Natural killer cell treated with Interleukin-12 subunit alpha and Interleukin-12 subunit beta and Interleukin-15 and Interleukin-18, amount 100 ng/mL, for 72 hours (primary cell): ENCODE results near the gene CELA3B. TPM values are rescaled to one million over a fixed set of nuclear protein-coding genes. Genes with fewer than 3 reads are reported as not detected.
"Not testable (repeated sequence)": the region's sequence is repeated elsewhere in the genome, so short reads cannot be mapped to it uniquely, and the experiment has no call there.

ENCODE experiments used
- ATAC-seq, 2 donors: fragments of 150-1000 bp; cut with Tn5 transposase in 1 of 2; sonication (Bioruptor Pico), chemical (Tn5 transposase) in 1 of 2; 2 replicates each; pipeline ENCODE4 v1.10.0; 2021
- DNase-seq: peaks from one replicate; pipeline ENCODE4 v3.0.0; 2022; ENCODE audit warnings: low spot score
- H3K27ac Mint-ChIP-seq, 2 donors: 1 replicate in 1 of 2; 2 replicates in 1 of 2; pipeline ENCODE4 v1.8.0; 2022; ENCODE audit warnings: mixed read lengths in 2 of 2, mild to moderate bottlenecking in 1 of 2, moderate library complexity in 1 of 2
- H3K27me3 Mint-ChIP-seq, 2 donors: 1 replicate in 1 of 2; 2 replicates in 1 of 2; pipeline ENCODE4 v1.8.0; 2022; ENCODE audit warnings: mixed read lengths in 2 of 2
- H3K36me3 Mint-ChIP-seq: one replicate; pipeline ENCODE4 v1.8.0; 2022; ENCODE audit warnings: mixed read lengths
- H3K4me1 Mint-ChIP-seq, 2 donors: 1 replicate in 1 of 2; 2 replicates in 1 of 2; pipeline ENCODE4 v1.8.0; 2022; ENCODE audit warnings: low read depth in 2 of 2, mixed read lengths in 2 of 2, mild to moderate bottlenecking in 1 of 2
- H3K4me3 Mint-ChIP-seq: one replicate; pipeline ENCODE4 v1.8.0; 2022; ENCODE audit warnings: mixed read lengths
- H3K9me3 Mint-ChIP-seq: 2 replicates; pipeline ENCODE4 v1.8.0; 2022; ENCODE audit warnings: mixed read lengths
- total RNA-seq, 2 donors: library from RNA; stranded (reverse); gene quantifications; one replicate each; pipeline ENCODE4 v1.2.3, GENCODE V29; 2022

The CELA3B gene
- total RNA-seq, 2 donors from 2014 or later, result not detected

DNA sequence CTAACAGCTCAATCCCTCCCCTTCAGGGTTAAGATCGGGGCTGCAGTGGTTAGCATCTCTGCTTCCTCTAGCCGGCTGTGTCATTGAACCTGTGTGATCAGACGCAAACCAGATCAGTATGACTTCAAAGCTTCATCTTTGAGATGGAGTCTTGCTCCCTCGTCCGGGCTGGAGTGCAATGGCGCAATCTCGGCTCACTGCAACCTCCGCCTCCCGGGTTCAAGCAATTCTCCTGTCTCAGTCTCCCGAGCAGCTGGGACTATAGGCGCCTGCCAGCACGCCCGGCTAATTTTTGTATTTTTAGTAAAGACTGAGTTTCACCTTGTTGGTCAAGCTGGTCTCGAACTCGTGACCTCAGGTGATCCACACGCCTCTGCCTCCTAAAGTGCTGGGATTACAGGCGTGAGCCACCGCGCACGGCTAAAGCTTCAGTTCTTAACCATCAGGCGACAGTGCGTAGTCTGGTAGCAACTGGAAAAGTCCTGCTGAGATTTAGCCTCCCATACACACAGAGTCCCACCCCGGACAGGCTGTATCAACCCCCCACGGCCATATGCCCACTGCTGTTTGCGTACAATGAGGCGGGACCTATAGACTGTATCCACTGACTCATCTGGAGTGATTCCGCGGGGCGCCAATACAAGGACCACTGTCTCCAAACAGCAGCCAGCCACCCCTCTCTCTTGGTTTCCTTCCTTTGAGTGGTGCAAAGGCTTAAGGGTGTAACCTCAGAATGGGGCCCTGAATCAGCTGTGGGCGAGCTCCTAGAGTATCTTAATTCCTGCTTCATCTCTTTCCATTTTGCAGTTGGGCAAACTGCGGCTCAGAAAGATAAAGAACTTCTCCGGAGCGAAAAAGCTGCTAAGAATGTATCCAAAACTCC is 47.9 kb downstream of the CELA3B start:
- Mint-ChIP-seq H3K4me3 (peak overlapping the region; percentile 97), H3K27me3 (no peaks in the 10 kb centered on the region), H3K9me3 (no peaks in the 10 kb centered on the region), H3K27ac (peak overlapping the region; percentile 98 to 99), H3K4me1 (peaks cover 37 to 42% of the 10 kb centered on the region in 2 donors), H3K36me3 (no peaks in the 10 kb centered on the region)
- ATAC-seq (peak; percentile 77 to 81), DNase-seq (peak; percentile 76)

DNA sequence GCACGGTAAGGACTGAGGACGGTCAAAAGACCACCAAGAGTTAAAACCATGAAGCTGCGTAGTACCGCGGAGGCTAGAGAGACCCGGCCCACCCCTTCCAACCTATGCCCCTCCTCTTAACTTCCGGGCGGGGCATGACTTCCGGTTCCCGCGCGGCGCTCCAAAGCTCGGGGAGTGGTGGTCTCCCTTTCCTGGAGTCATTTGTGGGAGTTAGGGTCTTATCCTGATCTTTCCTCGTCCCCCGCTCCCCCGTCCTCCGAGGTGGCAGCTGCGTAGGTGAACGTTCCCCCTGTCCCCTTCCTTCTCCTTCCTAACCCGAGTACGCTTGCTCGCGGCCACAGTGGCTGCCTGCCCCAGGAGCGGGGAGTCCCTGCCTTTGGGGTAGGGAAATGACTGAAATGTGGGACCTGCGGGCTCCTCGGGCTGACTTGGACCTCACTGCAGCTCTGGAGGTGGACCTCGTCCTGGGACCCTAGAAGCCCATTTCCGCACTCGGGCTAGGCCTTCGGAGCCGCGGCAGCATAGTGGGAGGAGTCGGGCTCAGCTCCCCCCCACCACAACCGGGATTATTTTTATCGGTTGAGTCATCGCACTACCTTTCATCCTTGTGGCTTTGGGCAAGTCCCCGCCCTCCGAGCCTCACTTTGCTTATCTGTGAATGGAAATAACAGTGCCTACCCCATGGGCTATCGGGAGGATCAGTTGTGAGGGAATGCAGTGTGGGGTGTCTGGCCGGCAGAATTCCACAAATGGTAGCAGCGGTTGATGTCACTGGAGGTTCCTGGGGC is 48.7 kb downstream of the CELA3B start:
- Mint-ChIP-seq H3K9me3 (no peaks in the 10 kb centered on the region), H3K36me3 (no peaks in the 10 kb centered on the region), H3K4me3 (peak overlapping the region; percentile 97), H3K27ac (peak overlapping the region; percentile 98 to 99), H3K27me3 (no peaks in the 10 kb centered on the region), H3K4me1 (peaks cover 37 to 42% of the 10 kb centered on the region in 2 donors)
- DNase-seq (peak; percentile 93), ATAC-seq (peak; percentile 86 to 92)

DNA sequence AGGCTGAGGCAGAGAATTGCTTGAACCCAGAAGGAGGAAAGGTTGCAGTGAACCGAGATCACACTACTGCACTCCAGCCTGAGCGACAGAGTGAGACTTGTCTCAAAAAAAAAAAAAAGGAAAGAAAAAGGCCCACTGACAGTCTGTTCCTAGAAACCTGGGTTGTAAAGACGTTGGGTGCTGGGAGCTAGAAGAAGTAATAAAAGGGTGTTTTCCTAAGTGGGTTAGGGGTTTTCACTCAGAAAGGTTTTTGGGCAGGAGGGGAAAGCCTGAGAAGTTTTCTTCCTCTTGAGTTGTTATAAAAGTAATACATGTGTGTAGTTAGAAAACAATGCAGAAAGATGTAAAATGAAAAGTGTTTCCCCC is 50.1 kb downstream of the CELA3B start:
- no peaks in the 10 kb centered on the region for H3K36me3 Mint-ChIP-seq
- H3K9me3 Mint-ChIP-seq, result no peaks in the 10 kb centered on the region
- ATAC-seq (no peak), DNase-seq (no peak)
- no peaks in the 10 kb centered on the region for H3K27me3 Mint-ChIP-seq
- H3K27ac Mint-ChIP-seq, result peak overlapping the region; percentile 98 to 99
- peaks cover 43 to 48% of the 10 kb centered on the region in 2 donors for H3K4me1 Mint-ChIP-seq
- peak overlapping the region; percentile 97 for H3K4me3 Mint-ChIP-seq

DNA sequence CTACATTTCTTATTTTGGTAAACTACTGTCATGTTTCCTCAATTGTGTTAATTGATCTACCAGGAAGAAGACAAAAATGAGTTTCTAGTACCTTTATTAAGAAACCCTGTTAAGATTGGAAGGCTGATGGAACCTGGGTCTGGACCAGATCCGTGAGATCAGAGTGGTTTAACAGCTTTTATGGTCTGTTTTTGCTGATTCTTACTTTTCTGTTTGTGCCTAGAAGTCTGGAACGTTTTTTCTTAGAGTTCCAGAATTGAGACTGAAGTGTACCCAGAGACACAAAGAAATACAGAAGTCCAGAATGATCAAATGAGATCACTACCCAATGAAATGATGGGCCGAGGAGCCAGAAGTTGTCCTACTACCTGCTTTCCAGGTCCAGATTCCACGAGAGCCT is 53.2 kb downstream of the CELA3B start:
- ATAC-seq (no peak), DNase-seq (no peak)
- H3K36me3 Mint-ChIP-seq, result no peaks in the 10 kb centered on the region
- no peaks in the 10 kb centered on the region for H3K9me3 Mint-ChIP-seq
- no peak overlapping the region for H3K4me3 Mint-ChIP-seq
- H3K27me3 Mint-ChIP-seq, result no peaks in the 10 kb centered on the region
- peaks cover 25 to 30% of the 10 kb centered on the region in 2 donors for H3K4me1 Mint-ChIP-seq
- peak overlapping the region; percentile 26 to 86 for H3K27ac Mint-ChIP-seq

DNA sequence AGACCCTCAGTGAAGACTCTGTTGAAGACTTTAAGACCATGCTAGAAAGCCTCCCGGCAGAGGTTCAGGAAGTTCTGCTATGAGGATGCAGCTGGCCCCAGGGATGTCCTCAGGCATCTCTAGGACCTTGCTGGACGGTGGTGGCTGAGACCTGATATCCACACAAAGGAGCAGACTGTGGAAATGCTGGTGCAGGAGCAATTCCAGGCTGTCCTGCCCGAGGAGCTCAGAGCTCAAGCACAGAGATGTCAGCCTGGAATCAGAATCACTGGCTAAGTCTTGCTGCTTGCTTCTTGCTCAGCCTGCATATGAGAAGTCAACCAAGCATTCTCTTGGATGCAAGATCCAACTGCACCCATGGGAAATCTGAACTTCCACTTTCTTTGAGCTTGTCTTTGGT is 53.7 kb downstream of the CELA3B start:
- ATAC-seq, result no peak
- H3K36me3 Mint-ChIP-seq, result no peaks in the 10 kb centered on the region
- no peak overlapping the region for H3K4me3 Mint-ChIP-seq

DNA sequence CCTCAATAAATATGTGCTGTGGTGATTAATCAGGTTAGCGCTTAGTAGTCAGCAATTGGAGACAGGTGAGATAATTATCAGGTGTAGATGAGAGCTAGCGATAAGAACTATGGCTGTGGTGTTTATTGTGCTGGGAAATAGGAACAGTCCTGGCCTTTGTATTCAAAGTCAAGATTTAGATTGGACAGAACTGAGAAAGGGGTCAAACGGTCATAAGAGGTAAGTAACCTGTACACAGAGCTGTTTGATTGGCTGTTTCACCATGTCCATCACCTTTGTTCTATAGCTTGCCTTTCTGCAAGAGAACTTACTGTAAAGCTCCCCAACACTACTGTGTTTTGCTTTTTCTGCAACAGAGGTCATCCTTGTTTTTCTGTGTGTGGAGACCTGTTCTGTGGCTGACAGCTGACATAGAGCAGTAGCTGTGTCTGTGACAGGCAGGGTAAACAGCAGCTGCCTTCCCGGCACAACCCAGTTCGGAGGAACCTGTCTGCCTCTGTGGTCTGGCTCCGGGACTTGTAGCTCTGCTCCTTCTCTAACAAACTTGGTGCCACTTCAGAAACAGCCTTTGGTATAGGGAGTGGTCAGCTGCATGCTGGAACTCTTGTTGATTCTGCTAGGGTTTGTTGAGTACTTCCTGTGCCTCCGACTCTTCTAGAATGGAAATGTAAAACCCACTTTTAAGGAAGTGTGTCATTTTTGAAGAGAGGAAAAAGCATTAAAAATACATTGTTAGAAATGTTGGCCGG is 54.6 kb downstream of the CELA3B start:
- ATAC-seq (peak in 1 of 2 donors; percentile 20), DNase-seq (no peak)
- Mint-ChIP-seq H3K27ac (peak overlapping the region in 1 of 2 donors; percentile 83), H3K9me3 (no peaks in the 10 kb centered on the region), H3K36me3 (no peaks in the 10 kb centered on the region), H3K4me3 (no peak overlapping the region), H3K4me1 (peaks cover 16 to 21% of the 10 kb centered on the region in 2 donors), H3K27me3 (no peaks in the 10 kb centered on the region)

More for the DNA sequence above, 53.7 kb downstream of the CELA3B start:
- no peak for DNase-seq
- no peaks in the 10 kb centered on the region for H3K9me3 Mint-ChIP-seq
- no peaks in the 10 kb centered on the region for H3K27me3 Mint-ChIP-seq
- peaks cover 24 to 28% of the 10 kb centered on the region in 2 donors for H3K4me1 Mint-ChIP-seq
- H3K27ac Mint-ChIP-seq, result peak overlapping the region; percentile 26 to 86

DNA sequence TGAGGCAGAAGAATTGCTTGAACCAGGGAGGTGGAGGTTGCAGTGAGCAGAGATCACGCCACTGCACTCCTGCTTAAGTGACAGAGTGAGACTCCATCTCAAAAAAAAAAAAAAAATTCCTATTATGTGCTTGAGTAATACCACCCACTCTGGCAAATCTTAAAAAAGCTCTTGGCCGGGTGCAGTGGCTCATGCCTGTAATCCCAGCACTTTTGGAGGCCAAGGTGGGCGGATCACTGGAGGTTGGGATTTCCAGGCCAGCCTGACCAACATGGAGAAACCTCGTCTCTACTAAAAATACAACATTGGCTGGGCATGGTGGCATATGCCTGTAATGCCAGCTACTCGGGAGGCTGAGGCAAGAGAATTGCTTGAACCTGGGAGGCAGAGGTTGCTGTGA is 58.0 kb downstream of the CELA3B start:
- DNase-seq, H3K27ac Mint-ChIP-seq, H3K4me3 Mint-ChIP-seq, H3K36me3 Mint-ChIP-seq, ATAC-seq, H3K9me3 Mint-ChIP-seq, H3K27me3 Mint-ChIP-seq: not testable (repeated sequence)
- H3K4me1 Mint-ChIP-seq, result peaks cover 17% of the 10 kb centered on the region in 2 donors

DNA sequence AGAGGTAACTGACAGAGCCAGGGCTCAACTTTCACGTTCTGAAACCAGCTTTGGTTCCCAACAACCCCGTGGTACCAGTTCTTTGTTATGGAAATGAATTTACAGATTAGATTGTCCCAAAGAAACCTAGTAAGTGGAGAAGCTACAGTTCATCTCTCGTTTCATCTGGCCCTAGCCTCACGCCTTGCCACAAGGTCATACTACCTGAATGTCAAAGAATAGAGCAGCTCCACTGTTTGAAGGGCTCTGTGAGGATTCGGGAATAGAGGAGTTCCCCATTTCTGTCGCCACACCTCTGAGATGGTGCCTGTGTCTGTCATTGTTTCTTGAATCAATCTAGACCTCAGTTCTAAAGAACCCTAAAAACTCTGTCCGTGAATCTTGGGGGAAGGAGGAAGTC is 60.7 kb downstream of the CELA3B start:
- H3K4me1 Mint-ChIP-seq, result peaks cover 22 to 26% of the 10 kb centered on the region in 2 donors
- H3K27ac Mint-ChIP-seq, result peak overlapping the region; percentile 86 to 91
- H3K4me3 Mint-ChIP-seq, result no peak overlapping the region

DNA sequence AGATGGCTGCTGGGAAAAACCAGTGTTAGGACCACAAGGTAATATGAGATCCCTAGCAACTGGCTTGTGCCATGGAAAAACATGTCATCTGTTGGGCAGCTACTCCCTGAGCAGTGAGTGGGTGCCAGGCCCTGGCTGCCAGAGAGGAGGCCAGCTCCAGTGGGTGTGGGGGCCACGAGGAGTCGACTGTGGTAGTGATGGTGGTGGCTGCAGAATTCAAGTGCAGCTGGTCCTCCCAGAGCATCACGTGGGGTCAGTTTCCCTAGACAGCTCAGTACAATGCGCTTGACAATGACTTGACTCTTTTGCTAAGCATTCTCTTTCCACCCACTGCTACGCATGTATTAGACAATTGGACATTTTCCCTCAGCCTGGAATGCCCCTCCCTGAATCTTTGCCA is 61.2 kb downstream of the CELA3B start:
- Mint-ChIP-seq H3K4me1 (peaks cover 27 to 31% of the 10 kb centered on the region in 2 donors), H3K9me3 (no peaks in the 10 kb centered on the region), H3K27ac (peak overlapping the region; percentile 86 to 91), H3K4me3 (no peak overlapping the region), H3K36me3 (no peaks in the 10 kb centered on the region), H3K27me3 (no peaks in the 10 kb centered on the region)
- DNase-seq, result no peak
- ATAC-seq, result no peak

More for the DNA sequence above, 60.7 kb downstream of the CELA3B start:
- DNase-seq (no peak), ATAC-seq (no peak)
- Mint-ChIP-seq H3K9me3 (no peaks in the 10 kb centered on the region), H3K27me3 (no peaks in the 10 kb centered on the region), H3K36me3 (no peaks in the 10 kb centered on the region)

Other genes starting within 250 kb of the CELA3B start
- gene USP48, start 193.9 kb upstream of the CELA3B start, total RNA-seq, result 100 to 1,000 TPM in 1 of 2 donors, 10 to 100 TPM in 1; 72.8 to 130 TPM
- gene LDLRAD2, start 164.8 kb upstream of the CELA3B start, total RNA-seq, result not detected
- under 1 TPM in 1 of 2 donors, not detected in 1; 0.20 TPM for gene HSPG2, start 39.7 kb upstream of the CELA3B start, total RNA-seq
- not detected for gene CELA3A, start 24.6 kb downstream of the CELA3B start, total RNA-seq
- 100 to 1,000 TPM; 191 to 394 TPM for gene CDC42, start 75.7 kb downstream of the CELA3B start, total RNA-seq
- not detected for gene WNT4, start 166.1 kb downstream of the CELA3B start, total RNA-seq